Stimulated activated CD4-positive, alpha-beta T cell treated with anti-CD3 and anti-CD28 coated beads, TNF-alpha, amount 100 ng/mL, for 4 hours (primary cell): ENCODE data around the gene PLXNA4.

ENCODE experiments used
- DNase-seq, 3 experiments: peaks; one replicate each; pipeline ENCODE4 v3.0.0-alpha.2; 2020; ENCODE audit warnings: low read depth in 3 of 3

PLXNA4 gene

GRCh38 chr7:132243463-132243862 lies 332.8 kb downstream of the PLXNA4 start:
- no peak for DNase-seq

GRCh38 chr7:132243051-132243450 lies 333.2 kb downstream of the PLXNA4 start:
- no peak for DNase-seq

GRCh38 chr7:132242192-132242812 lies 334.0 kb downstream of the PLXNA4 start:
- DNase-seq = no peak

GRCh38 chr7:132240821-132241422 lies 335.3 kb downstream of the PLXNA4 start:
- DNase-seq = no peak

- DNase-seq = no peak
Observed at GRCh38 chr7:132240262-132240661, 336.0 kb downstream of the PLXNA4 start.

- no peak for DNase-seq
Observed at GRCh38 chr7:132239422-132239994, 336.8 kb downstream of the PLXNA4 start.

- DNase-seq = no peak
Observed at GRCh38 chr7:132234711-132235110, 341.6 kb downstream of the PLXNA4 start.

GRCh38 chr7:132232406-132232805 lies 343.9 kb downstream of the PLXNA4 start:
- no peak for DNase-seq

- DNase-seq = no peak
Observed at GRCh38 chr7:132230462-132230861, 345.8 kb downstream of the PLXNA4 start.

- DNase-seq = no peak
Observed at GRCh38 chr7:132228240-132228639, 348.0 kb downstream of the PLXNA4 start.

GRCh38 chr7:132226957-132227290 lies 349.3 kb downstream of the PLXNA4 start:
- DNase-seq = no peak

- no peak for DNase-seq
Observed at GRCh38 chr7:132226046-132226956, 350.0 kb downstream of the PLXNA4 start.

GRCh38 chr7:132225216-132226030 lies 350.8 kb downstream of the PLXNA4 start:
- DNase-seq = no peak

- DNase-seq = no peak
Observed at GRCh38 chr7:132221356-132221755, 354.9 kb downstream of the PLXNA4 start.

GRCh38 chr7:132220060-132220459 lies 356.2 kb downstream of the PLXNA4 start:
- no peak for DNase-seq

- DNase-seq = no peak
Observed at GRCh38 chr7:132218876-132219275, 357.4 kb downstream of the PLXNA4 start.

GRCh38 chr7:132216847-132217525 lies 359.3 kb downstream of the PLXNA4 start:
- DNase-seq = no peak

GRCh38 chr7:132214452-132214851 lies 361.8 kb downstream of the PLXNA4 start:
- DNase-seq = no peak

GRCh38 chr7:132213583-132213982 lies 362.7 kb downstream of the PLXNA4 start:
- DNase-seq = no peak

- DNase-seq = no peak
Observed at GRCh38 chr7:132211971-132212370, 364.3 kb downstream of the PLXNA4 start.

GRCh38 chr7:132210821-132211220 lies 365.4 kb downstream of the PLXNA4 start:
- no peak for DNase-seq
